HG03060 (cell line): ENCODE data around the gene SULT1A3.
"Not testable (repeated sequence)": the region's sequence is repeated elsewhere in the genome, so short reads cannot be mapped to it uniquely, and the experiment has no call there.

ENCODE experiments used
- ATAC-seq: cut with Tn5 transposase; IDR thresholded peaks from one replicate; pipeline ENCODE4 v1.9.1; 2021; ENCODE audit warnings: low read depth, moderate number of reproducible peaks; ENCODE audit not compliant: unreplicated experiment

Gene SULT1A3

GRCh38 chr16:30186782-30187555 lies 12.1 kb upstream of the SULT1A3 start:
- ATAC-seq: no peak

DNA sequence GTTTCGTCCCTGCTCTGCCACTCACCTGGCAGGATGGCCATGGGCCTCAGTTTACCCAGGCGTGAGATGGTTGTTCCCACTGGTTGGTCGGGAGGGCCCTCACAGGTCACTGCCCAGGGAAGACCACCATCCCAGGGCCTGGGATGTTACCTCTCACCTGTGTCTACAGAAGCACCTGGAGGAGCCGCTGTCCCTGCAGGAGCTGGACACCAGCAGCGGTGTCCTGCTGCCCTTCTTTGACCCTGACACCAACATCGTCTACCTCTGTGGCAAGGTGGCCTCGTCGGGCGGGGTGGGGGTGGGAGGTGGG lies 11.5 kb upstream of the SULT1A3 start:
- ATAC-seq: no peak

DNA sequence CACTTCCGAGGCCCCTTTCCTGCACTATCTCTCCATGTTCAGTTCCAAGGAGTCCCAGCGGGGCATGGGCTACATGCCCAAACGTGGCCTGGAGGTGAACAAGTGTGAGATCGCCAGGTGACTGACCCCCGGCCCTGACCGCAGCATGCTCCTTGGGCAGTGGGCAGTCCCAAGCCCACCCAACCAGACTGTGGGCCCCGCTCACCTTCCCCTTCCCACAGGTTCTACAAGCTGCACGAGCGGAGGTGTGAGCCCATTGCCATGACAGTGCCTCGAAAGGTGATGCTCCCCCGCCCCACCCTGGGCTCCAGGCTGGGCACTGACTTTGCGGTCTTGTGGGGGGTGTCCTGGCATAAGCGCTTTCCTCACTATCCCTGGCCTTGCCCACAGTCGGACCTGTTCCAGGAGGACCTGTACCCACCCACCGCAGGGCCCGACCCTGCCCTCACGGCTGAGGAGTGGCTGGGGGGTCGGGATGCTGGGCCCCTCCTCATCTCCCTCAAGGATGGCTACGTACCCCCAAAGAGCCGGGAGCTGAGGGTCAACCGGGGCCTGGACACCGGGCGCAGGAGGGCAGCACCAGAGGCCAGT lies 11.0 kb upstream of the SULT1A3 start:
- no peak for ATAC-seq

DNA sequence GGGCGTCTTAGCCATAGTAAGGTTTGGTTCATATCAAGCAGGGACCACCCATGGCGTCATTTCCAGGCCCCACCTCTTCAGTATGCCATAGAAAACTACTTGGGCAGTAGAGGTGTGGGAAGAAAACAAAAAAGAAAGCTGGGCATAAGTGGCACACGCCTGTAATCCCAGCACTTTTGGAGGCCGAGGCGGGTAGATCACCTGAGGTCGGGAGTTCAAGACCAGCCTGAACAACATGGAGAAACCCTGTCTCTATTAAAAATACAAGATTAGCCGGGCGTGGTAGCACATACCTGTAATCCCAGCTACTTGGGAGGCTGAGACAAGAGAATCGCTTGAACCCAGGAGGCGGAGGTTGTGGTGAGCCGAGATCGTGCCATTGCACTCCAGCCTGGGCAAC lies 7.9 kb upstream of the SULT1A3 start:
- ATAC-seq: not testable (repeated sequence)

DNA sequence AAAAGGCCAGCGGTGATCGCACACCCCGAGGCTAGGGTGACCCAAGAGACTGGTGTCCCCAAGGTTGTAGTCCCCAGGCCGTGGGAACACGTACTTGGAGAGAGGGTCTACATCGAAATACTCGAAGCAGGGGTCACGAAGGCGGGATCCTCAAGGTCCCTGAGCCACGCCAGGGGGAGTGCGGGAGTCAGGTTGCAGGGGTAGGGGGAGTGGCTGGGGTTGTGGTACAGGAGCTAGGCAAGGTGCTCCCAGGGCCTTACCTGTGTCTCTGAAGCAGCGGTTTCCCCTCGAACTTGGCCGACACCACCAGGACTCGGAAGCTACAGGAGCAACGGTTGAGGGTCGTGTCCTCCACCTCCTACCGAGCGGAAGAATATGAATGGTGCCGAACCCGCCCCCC lies 6.0 kb upstream of the SULT1A3 start:
- ATAC-seq: not testable (repeated sequence)

DNA sequence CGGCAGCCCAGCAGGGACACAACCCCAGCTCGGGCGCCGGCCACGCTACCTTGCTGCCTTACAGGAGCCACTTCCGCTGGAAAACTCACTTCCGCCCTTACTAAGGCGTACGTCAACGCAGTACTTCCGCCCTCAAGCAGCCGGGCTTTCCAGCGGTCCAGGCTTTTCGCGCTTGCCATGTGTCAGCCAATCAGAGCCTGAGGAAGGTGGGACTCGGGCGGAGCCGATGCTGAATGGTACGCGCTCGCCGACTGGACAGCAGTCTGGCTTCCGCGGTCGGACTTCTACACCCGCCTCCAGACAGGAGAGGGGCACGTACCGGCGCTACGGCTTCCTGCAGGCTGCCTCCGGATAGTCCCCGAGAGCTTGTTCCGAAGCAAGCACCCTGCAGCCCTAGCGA lies 5.4 kb upstream of the SULT1A3 start, which contains the start of the genes BOLA2B and SLX1A:
Gene BOLA2B (minus strand): TSS at position 52 of the 400 bp plus-strand sequence. CDS start 71 bp downstream, outside the sequence.
Gene SLX1A (plus strand): TSS at position 261 of the 400 bp plus-strand sequence. CDS start 210 bp downstream, outside the sequence.
- peak; percentile 84 for ATAC-seq

DNA sequence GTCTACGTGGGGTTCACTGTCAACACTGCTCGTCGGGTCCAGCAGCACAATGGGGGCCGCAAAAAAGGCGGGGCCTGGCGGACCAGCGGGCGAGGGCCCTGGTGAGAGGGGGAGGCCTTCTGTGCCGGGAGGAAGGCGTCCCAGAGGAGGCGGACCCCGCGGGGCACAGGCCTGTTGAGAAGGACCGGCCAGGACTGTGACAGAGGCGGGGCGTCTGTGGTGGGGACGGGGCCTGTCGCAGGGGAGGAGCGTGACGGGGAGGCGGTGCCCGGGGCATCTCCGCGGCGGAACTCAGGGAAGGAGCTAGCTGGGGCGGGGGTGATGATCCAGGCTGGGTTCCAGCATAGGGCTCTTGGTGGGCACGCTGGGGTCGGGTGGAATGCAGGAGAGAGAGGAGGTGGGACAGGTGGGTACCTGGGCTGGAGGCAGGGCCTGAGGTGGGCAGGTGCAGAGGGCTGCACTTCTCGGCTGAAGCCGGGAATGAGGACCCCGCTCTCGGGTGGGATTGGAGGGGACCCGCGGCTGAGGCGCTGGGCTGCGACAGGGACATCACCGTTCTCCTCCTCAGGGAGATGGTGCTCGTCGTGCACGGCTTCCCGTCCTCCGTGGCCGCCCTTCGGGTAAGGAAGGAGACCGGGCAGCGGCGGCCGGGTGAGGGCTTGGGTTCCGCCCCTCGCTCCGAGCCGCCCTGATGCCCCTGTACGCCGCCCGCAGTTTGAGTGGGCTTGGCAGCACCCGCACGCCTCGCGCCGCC lies 4.7 kb upstream of the SULT1A3 start:
- peak; percentile 5 for ATAC-seq

- not testable (repeated sequence) for ATAC-seq
Observed at GRCh38 chr16:30197001-30197400, 2.1 kb upstream of the SULT1A3 start.

GRCh38 chr16:30199608-30200343 lies 721 bp downstream of the SULT1A3 start:
- ATAC-seq: not testable (repeated sequence)

DNA sequence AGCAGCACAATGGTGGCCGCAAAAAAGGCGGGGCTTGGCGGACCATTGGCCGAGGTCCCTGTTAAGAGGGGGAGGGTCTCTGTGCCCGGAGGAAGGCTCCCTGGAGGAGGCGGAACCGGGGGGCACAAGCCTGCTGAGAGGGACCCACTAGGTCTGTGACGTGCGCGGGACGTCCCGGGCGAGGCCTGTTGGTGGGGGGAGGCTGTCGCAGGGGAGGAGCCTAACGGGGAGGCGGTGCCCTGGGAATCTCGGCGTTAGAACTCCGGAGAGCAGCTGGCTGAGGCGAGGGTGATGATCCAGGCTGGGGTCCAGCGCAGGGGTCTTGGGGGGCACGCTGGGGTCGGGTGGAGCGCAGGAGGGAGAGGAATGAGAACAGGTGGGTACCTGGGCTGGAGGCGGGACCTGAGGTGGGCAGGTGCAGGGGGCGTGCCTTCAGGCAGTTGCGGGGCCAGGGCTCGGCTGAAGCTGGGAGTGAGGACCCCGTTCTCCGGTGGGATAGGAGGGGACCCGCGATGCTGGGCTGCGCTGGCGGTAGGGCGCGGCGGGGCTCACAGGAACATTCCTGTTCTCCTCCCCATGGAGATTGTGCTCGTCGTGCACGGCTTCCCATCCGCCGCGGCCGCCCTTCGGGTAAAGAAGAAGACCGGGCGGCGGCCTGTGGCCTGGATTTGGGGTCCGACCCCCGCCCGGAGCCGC lies 6.6 kb downstream of the SULT1A3 start:
- ATAC-seq: not testable (repeated sequence)

GRCh38 chr16:30206252-30206651 lies 7.2 kb downstream of the SULT1A3 start:
- ATAC-seq: not testable (repeated sequence)

- ATAC-seq: not testable (repeated sequence)
Observed at GRCh38 chr16:30207063-30207704, 8.1 kb downstream of the SULT1A3 start.

GRCh38 chr16:30209032-30209431 lies 10.0 kb downstream of the SULT1A3 start:
- not testable (repeated sequence) for ATAC-seq

GRCh38 chr16:30211414-30211813 lies 12.4 kb downstream of the SULT1A3 start:
- ATAC-seq: not testable (repeated sequence)

DNA sequence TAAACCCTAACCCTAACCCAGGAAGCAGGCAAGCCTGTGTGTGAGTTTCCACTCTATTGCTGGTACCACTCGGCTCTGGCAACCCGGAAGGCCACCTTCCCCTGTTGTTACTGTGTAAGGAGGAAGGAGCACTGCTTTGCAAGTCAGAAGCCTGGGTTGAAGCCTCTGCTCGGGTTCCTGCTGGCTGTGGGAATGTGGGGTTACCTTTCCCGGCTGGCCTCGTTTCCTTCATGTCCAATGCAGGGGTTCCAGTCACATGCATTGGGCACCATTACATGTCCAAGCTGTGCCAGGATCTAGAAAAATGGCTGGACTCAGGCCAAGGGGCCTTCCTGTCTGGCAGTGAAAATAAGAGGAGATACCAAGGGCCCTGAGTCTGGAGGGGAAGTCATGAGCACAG lies 18.0 kb downstream of the SULT1A3 start:
- ATAC-seq: not testable (repeated sequence)

GRCh38 chr16:30248379-30248778 lies 49.3 kb downstream of the SULT1A3 start, which contains the start of gene NPIPB13:
TSS of gene NPIPB13 (minus strand) at chr16:30248479. CDS start at chr16:30245573, 2,906 bp downstream.
- ATAC-seq: not testable (repeated sequence)
